Ecto neural progenitor cell (in vitro differentiated cells): ENCODE results near the gene TJP1.
"Not testable (repeated sequence)": the region's sequence is repeated elsewhere in the genome, so short reads cannot be mapped to it uniquely, and the experiment has no call there.

Experiments
- DNase-seq: peaks from one replicate; pipeline ENCODE4 v3.0.0-alpha.2; 2018; ENCODE audit warnings: low spot score

Gene TJP1

GRCh38 chr15:29838352-29839010 is 16.2 kb upstream of the TJP1 start:
- no peak for DNase-seq

- DNase-seq, result no peak
Measured at GRCh38 chr15:29835301-29835700, 13.0 kb upstream of the TJP1 start.

GRCh38 chr15:29832709-29833108 is 10.4 kb upstream of the TJP1 start:
- no peak for DNase-seq

GRCh38 chr15:29826908-29827820 is 4.9 kb upstream of the TJP1 start:
- DNase-seq, result no peak

GRCh38 chr15:29825227-29825626 is 3.0 kb upstream of the TJP1 start:
- DNase-seq, result no peak

GRCh38 chr15:29822684-29823459 is 604 bp upstream of the TJP1 start:
- no peak for DNase-seq

- peak; percentile 82 for DNase-seq
Measured at GRCh38 chr15:29821416-29822099, 710 bp downstream of the TJP1 start.

GRCh38 chr15:29820394-29821154 is 1.7 kb downstream of the TJP1 start:
- DNase-seq, result no peak

- no peak for DNase-seq
Measured at GRCh38 chr15:29819979-29820378, 2.3 kb downstream of the TJP1 start.

- no peak for DNase-seq
Measured at GRCh38 chr15:29818141-29818540, 4.1 kb downstream of the TJP1 start.

- DNase-seq, result not testable (repeated sequence)
Measured at GRCh38 chr15:29817455-29817854, 4.8 kb downstream of the TJP1 start.

GRCh38 chr15:29815000-29815710 is 7.1 kb downstream of the TJP1 start:
- DNase-seq, result no peak

- DNase-seq, result no peak
Measured at GRCh38 chr15:29813009-29813408, 9.3 kb downstream of the TJP1 start.

GRCh38 chr15:29812384-29812694 is 9.9 kb downstream of the TJP1 start:
- DNase-seq, result no peak

GRCh38 chr15:29811691-29812383 is 10.4 kb downstream of the TJP1 start:
- no peak for DNase-seq

- DNase-seq, result no peak
Measured at GRCh38 chr15:29805708-29806104, 16.6 kb downstream of the TJP1 start.

- DNase-seq, result no peak
Measured at GRCh38 chr15:29805043-29805707, 17.1 kb downstream of the TJP1 start.

GRCh38 chr15:29802411-29802810 is 19.9 kb downstream of the TJP1 start:
- DNase-seq, result no peak

- no peak for DNase-seq
Measured at GRCh38 chr15:29800491-29801366, 21.5 kb downstream of the TJP1 start.
